GM19324 (cell line): ENCODE measurements around the gene HNMT.
"Not testable (repeated sequence)": the region's sequence is repeated elsewhere in the genome, so short reads cannot be mapped to it uniquely, and the experiment has no call there.

ENCODE experiments used
- ATAC-seq: cut with Tn5 transposase; IDR thresholded peaks from one replicate; pipeline ENCODE4 v1.9.1; 2021; ENCODE audit warnings: mild to moderate bottlenecking, moderate library complexity; ENCODE audit not compliant: unreplicated experiment, low FRiP score

The HNMT gene

DNA sequence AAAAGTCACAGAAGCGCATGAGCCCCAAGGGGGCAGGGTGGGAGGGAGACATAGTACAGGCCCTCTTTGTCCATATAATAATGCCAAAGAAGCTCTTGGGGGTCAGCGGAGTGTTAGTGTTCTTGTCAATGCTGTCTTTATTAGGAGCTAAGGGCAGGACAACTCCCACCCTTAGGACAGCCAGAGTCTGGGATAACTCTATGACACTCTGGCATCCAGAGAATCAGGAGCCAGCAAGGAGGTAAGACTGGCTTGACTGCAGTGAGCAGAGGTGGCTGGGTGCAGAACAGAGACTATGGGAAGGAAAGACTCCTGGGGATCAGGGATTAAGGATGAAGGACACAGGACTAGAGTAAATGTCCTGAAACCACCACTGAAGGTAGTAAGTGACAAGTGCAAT is 19.0 kb upstream of the HNMT start:
- ATAC-seq: no peak

DNA sequence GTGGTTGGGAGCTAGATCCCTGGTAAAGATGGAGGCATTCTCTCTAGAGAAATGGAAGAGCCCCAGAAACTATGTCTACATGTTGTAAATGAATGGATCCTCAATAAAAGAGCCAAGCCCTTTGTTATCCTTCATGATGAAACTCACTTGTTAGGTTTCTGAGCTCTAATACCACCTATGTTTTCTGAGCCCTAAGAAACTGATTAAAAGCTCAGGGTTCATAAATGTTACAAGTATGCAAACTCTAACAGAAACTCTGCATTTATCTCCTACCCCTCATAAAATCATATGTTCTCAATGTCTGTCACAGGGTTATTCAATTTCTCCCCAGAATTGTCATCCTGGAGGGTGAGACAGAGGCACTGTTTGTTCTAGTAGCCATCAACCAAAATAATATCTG is 18.0 kb upstream of the HNMT start:
- ATAC-seq: no peak

DNA sequence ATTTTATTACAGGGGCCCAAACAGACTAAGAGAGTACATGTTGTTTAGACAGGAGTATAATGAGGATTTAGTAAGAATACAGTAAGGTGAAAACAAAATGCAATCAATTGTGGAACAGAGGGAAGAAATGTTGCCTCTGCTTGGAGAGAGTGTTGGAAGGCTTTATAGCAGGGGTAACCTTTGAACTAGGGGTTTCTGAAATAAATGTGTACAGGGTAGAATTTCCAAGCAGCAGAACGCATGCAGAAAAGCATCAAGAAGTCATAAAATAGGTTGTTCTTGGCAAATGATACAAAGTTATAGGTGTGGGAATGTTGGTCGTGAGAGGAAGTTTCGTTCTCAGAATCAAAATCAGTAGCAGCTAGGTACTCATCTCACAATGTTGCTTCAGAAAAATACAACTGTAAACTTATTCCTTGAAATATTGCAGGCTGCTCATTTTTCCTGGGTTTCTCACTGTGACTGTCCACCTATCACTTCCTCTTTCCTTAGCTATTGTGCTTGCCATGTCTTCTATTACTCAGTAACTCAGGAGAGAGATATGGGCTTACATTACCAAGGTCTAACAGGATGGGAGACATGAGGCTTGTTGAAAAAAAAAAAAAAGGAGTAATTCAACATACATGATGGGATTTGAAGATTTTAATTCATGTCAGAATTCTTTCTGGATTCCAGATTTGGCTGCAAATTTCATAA is 17.1 kb upstream of the HNMT start:
- no peak for ATAC-seq

DNA sequence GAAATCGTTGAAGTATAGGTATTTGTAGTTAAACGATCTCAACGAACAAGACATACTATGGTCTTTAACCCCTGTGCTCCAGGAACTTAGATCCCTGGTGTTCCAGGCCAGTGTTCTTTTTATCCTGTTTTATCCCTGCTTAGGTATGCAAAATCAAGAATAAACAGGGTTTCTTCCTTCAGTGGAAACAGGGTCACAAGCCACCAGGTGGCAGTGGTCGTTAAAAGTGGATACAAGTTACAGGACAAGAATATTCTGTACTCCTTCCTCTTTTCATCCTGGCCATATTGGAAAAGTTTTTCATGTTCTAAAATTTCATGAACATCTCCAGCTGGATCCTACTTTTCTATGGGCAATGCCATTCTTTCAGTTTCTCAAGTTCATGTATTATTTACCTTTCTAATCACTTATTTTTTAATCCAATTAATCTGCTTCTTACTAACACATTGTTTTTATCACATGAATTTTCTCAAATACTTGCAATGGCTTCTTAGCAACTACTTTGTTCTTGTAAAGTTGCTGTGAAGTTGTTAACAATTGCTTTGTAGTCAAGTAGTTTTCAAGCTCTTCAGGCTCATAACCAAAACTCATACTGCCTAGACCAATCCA is 16.4 kb upstream of the HNMT start:
- no peak for ATAC-seq

DNA sequence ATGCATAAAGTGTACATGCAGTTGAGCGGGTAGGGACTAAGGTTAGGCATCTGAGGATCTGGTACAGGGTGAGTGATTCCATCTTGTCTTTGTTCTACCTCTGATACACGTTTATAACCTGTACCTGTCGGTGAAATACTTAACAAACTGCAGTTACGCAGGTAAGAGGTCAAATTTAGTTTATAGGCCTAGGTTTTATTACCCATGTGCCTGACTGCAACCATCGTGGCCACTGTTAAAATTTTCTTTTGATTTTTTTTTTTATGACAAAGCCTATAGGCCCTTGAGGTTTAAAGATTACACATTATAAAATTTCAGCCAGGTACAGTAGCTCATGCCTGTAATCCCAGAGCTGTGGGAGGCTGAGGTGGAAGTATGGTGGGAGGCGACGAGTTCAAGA is 15.4 kb upstream of the HNMT start:
- no peak for ATAC-seq

- ATAC-seq: no peak
Observed at GRCh38 chr2:137950238-137950637, 14.0 kb upstream of the HNMT start.

DNA sequence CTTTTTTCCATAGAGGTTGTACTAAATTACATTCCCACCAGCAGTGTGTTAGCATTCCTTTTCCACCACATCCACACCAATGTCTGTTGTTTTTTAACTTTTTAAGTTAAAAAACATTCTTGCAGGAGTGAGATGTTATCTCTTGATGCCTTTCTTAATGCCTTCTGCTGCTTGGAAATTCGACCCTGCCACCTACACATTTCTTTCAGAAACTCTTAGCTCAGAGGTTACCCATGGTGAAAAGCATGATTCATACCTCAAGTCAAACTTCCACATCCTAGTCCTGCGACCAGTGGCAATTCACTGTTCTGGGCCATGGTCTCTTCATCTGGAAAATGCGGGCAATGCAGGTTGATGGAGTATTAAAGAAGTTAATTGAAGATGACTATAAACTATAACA is 12.7 kb upstream of the HNMT start:
- ATAC-seq: no peak

- no peak for ATAC-seq
Observed at GRCh38 chr2:137952586-137953129, 11.6 kb upstream of the HNMT start.

- ATAC-seq: no peak
Observed at GRCh38 chr2:137955536-137955935, 8.7 kb upstream of the HNMT start.

DNA sequence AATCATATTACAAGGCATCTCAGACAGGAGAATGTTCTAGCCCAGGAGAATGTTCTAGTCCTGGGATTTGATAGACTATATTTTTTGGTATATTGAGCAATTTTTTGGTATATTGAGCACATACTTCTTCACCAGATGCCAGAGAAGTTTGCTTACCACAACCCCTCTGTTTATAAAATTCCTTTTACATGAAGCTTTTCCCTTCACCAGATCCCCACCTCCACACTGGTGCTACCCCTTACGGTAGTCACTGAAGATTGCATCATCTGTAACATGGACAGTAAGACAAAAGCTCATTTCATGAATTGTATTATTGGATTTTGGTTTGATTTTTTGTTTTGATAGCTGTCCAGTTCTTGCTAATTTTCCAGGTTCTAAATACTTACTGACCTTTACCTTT is 7.2 kb upstream of the HNMT start:
- no peak for ATAC-seq

- no peak for ATAC-seq
Observed at GRCh38 chr2:137959166-137959565, 5.1 kb upstream of the HNMT start.

- ATAC-seq: no peak
Observed at GRCh38 chr2:137960223-137960622, 4.0 kb upstream of the HNMT start.

- no peak for ATAC-seq
Observed at GRCh38 chr2:137961602-137962001, 2.7 kb upstream of the HNMT start.

DNA sequence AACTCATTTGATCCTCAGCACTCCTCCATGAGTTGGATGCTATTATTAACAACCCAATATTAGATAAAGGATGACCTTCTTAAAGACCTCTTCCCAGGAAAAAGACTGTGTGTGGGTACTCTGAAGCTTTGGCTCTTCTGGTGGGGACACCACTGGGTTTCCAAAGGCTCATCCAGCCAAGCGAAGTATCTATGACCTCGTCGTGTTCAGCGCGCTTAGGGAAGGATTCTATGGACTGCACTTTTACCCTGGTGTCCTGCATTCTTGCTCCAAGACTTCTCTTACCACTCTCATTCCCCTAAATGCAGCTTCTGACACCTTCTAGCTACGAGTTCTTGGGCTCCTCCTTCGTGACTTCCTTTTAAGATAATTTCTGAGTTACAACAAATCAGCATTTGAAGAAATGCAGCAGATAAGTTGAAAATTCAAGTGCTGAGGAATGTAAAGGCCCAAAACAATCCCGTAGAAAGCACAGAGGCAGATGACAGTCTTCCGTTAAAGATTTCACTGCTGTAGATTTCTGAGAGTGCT is 673 bp upstream of the HNMT start:
- no peak for ATAC-seq

DNA sequence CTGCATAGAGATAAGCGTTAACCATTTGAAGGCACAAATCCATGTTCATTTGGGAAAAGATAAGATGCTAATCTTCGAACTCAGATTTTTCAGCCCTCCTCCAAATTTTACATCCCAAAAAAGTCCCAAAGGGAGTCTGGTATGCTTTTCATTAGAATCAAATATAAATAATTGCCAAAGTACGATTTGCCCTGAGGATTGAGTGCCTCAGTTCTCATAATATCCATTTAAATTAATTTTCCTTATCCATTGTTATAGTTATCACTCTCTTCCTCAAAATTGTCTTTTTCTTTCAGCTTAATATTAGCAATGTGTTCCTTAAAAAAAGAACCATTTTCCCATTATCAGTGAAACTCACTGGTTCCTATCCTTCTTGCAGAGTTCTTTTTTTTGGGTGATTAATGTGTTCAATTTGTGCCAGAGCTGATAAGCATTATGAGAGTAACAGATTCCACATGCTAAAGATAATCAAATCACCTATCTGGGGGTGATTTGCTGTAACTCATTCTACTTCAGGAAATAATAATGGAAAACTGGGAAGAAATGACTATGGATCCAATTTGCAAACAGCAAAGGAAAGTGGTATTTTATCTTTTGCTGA is 686 bp downstream of the HNMT start:
- ATAC-seq: no peak

DNA sequence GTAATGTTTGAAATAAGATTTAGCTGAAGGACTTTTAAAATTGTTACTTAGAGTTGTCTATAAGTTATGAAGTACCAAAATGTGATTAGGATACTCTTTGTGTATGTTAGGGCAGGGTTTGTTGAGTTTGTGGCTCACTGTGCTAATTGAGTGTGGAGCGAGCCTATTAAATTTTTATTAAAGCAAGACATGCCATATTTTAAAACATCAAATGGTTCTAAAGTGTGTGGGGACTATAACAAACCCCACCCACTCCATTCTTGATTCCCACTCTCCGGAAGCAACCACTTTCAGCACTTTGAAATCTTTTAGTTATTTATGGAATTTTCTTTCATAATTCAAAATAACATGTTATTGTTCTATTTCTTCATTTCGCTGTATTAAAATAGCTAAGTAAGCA is 1.8 kb downstream of the HNMT start:
- ATAC-seq: no peak

GRCh38 chr2:137967042-137967441 is 2.8 kb downstream of the HNMT start:
- ATAC-seq: no peak

GRCh38 chr2:137968477-137969417 is 4.5 kb downstream of the HNMT start:
- ATAC-seq: no peak

DNA sequence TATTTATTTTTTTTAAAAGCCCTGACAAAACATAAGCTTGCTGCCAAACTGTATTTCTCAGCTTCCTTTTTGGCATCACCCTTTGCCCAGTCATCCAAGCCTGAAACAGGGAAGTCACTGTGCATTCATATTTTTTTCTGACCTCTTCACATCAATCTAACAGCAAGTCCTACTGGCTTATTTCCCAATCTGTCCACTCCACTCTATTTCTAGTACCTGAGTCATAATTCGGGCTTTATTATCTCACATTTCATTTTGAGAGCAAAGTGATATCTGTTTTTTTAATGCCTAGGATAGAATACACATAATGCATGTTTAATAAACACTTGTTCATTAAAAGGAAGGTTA is 5.1 kb downstream of the HNMT start:
- ATAC-seq: no peak

GRCh38 chr2:137969876-137970275 is 5.6 kb downstream of the HNMT start:
- no peak for ATAC-seq

DNA sequence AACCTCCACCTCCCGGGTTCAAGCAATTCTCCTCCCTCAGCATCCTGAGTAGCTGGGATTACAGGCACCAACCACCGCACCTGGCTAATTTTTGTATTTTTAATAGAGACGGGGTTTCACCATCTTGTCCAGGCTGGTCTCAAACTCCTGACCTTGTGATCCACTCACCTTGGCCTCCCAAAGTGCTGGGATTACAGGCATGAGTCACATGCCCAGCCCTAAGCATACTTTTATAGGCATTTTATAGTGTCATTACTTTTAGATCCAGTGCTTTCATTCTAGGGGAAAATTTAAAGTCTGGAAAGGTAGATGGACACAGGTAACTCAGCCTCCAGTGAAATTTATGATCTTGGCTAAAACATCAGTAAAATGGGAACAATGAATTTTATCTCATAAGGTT is 7.0 kb downstream of the HNMT start:
- not testable (repeated sequence) for ATAC-seq
